Trophoblast cell (in vitro differentiated cells and primary cell): Measurements from ENCODE around the gene CCNI2.

Experiments
- DNase-seq, 2 donors: peaks; one replicate each; pipeline ENCODE4 v3.0.0-alpha.2; 2016
- H2AFZ ChIP-seq: 2 replicates; pipeline ENCODE4 v1.6.1; 2013; ENCODE audit warnings: low read length, moderate library complexity, mild to moderate bottlenecking; ENCODE audit not compliant: insufficient read depth, poor library complexity
- H2AK5ac ChIP-seq: 2 replicates; pipeline ENCODE4 v1.6.1; 2013; ENCODE audit warnings: mild to moderate bottlenecking, low read length
- H2BK120ac ChIP-seq: 2 replicates; pipeline ENCODE4 v1.6.1; 2013; ENCODE audit warnings: low read length, mild to moderate bottlenecking, moderate library complexity; ENCODE audit not compliant: insufficient read depth, poor library complexity
- H2BK12ac ChIP-seq: 2 replicates; pipeline ENCODE4 v1.6.1; 2013; ENCODE audit warnings: mild to moderate bottlenecking, low read length, moderate library complexity
- H2BK5ac ChIP-seq: 2 replicates; pipeline ENCODE4 v1.6.1; 2013; ENCODE audit warnings: low read length, low read depth, moderate library complexity, mild to moderate bottlenecking; ENCODE audit not compliant: poor library complexity
- H3K14ac ChIP-seq: 2 replicates; pipeline ENCODE4 v1.6.1; 2013; ENCODE audit warnings: mild to moderate bottlenecking, low read length
- H3K18ac ChIP-seq: 2 replicates; pipeline ENCODE4 v1.6.1; 2013; ENCODE audit warnings: mild to moderate bottlenecking, low read length
- H3K23ac ChIP-seq: 2 replicates; pipeline ENCODE4 v1.6.1; 2013; ENCODE audit warnings: low read length
- H3K27ac ChIP-seq: 2 replicates; pipeline ENCODE4 v1.5.1; 2013; ENCODE audit warnings: low read depth, mild to moderate bottlenecking, inconsistent platforms, low read length, moderate library complexity
- H3K27me3 ChIP-seq: 2 replicates; pipeline ENCODE4 v1.6.1; 2013; ENCODE audit warnings: inconsistent platforms, mild to moderate bottlenecking, low read length, moderate library complexity; ENCODE audit not compliant: insufficient read depth
- H3K36me3 ChIP-seq, 2 experiments: 1 replicate in 1 of 2; 2 replicates in 1 of 2; pipeline ENCODE4 v1.6.1; 2013; ENCODE audit warnings: low read length in 2 of 2, mild to moderate bottlenecking in 2 of 2, moderate library complexity in 1 of 2; ENCODE audit not compliant: insufficient read depth in 2 of 2, control insufficient read depth in 1 of 2
- H3K4ac ChIP-seq: 2 replicates; pipeline ENCODE4 v1.6.1; 2013; ENCODE audit warnings: low read depth, mild to moderate bottlenecking, low read length, moderate library complexity
- H3K4me1 ChIP-seq, 2 experiments: 1 replicate in 1 of 2; 2 replicates in 1 of 2; pipeline ENCODE4 v1.6.1; 2013; ENCODE audit warnings: low read length in 2 of 2, mild to moderate bottlenecking in 2 of 2, moderate library complexity in 1 of 2; ENCODE audit not compliant: insufficient read depth in 2 of 2, control insufficient read depth in 1 of 2
- H3K4me2 ChIP-seq: 2 replicates; pipeline ENCODE4 v1.6.1; 2013; ENCODE audit warnings: inconsistent platforms, mild to moderate bottlenecking, low read length, moderate library complexity
- H3K4me3 ChIP-seq: 2 replicates; pipeline ENCODE4 v1.5.1; 2013; ENCODE audit warnings: mild to moderate bottlenecking, low read depth, low read length, inconsistent platforms
- H3K79me1 ChIP-seq: one replicate; pipeline ENCODE4 v1.6.1; 2013; ENCODE audit warnings: low read length
- H3K79me2 ChIP-seq: 2 replicates; pipeline ENCODE4 v1.6.1; 2013; ENCODE audit warnings: low read length, mild to moderate bottlenecking; ENCODE audit not compliant: control insufficient read depth, insufficient read depth, poor library complexity
- H3K9ac ChIP-seq: 2 replicates; pipeline ENCODE4 v1.6.1; 2013; ENCODE audit warnings: mild to moderate bottlenecking, low read length
- H3K9me3 ChIP-seq: 2 replicates; pipeline ENCODE4 v1.6.1; 2013; ENCODE audit warnings: low read depth, mild to moderate bottlenecking, control low read depth, inconsistent platforms, low read length; ENCODE audit not compliant: insufficient read depth
- H4K12ac ChIP-seq: 2 replicates; pipeline ENCODE4 v1.6.1; 2013; ENCODE audit warnings: low read depth, mild to moderate bottlenecking, low read length, moderate library complexity
- H4K8ac ChIP-seq: 2 replicates; pipeline ENCODE4 v1.6.1; 2013; ENCODE audit warnings: low read depth, mild to moderate bottlenecking, low read length, moderate library complexity
- H4K91ac ChIP-seq: one replicate; pipeline ENCODE4 v1.6.1; 2013; ENCODE audit warnings: low read depth, mild to moderate bottlenecking, low read length, moderate library complexity
- WGBS: extraction: QIAGEN DNeasy Blood & Tissue Kit; methylation state at CpG from one replicate; pipeline ENCODE4 v1.1.7; 2013; ENCODE audit warnings: missing lambda C conversion rate; ENCODE audit not compliant: insufficient read length, insufficient coverage; ENCODE audit errors: extremely low coverage; 5-methylcytosine and 5-hydroxymethylcytosine counted together

CCNI2 gene

DNA sequence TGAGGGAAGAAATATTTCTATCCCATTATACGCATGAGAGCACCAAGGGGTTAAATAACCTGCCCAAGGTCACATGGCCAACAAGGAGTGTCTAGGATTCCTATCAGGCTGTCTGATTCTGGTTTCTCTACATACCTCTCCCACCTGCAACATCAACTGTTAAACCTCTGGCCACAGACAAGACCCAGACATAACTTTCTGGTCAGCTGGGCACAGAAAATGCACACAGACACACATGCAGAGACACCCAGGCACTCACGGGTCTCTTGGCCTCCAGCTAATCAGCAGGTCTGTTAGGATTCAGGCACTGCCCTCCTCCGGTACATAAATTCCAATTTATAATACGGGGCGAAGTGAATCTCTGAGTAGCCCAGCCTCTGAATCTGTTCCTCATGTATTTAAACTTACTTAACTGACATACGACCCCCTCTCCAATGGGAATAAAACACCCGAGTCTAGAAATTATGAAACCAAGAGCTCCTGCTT lies 28.3 kb downstream of the CCNI2 start:
- Histone ChIP-seq H3K27ac (peak overlapping the region; percentile 97), H2AFZ (no peak overlapping the region), H3K36me3 (peaks cover 14 to 18% of the 10 kb centered on the region in 2 experiments), H2BK120ac (no peak overlapping the region), H3K18ac (no peak overlapping the region), H2BK5ac (no peak overlapping the region), H3K79me2 (peaks cover 65% of the 10 kb centered on the region), H3K9ac (no peak overlapping the region), H3K23ac (no peak overlapping the region), H3K4ac (peak overlapping the region; percentile 99), H3K27me3 (no peaks in the 10 kb centered on the region), H3K4me1 (peaks cover 50 to 55% of the 10 kb centered on the region in 2 experiments), H3K4me3 (no peak overlapping the region), H3K9me3 (no peaks in the 10 kb centered on the region), H3K14ac (no peak overlapping the region), H2BK12ac (no peak overlapping the region), H4K8ac (no peak overlapping the region), H3K4me2 (peak overlapping the region; percentile 59), H2AK5ac (no peak overlapping the region), H4K12ac (no peak overlapping the region), H4K91ac (peak overlapping the region; percentile 94), H3K79me1 (peaks cover 68% of the 10 kb centered on the region)
- WGBS, result no CpG with 5 or more reads among the region's 7 CpGs
- DNase-seq, result peak; percentile 90 to 91

DNA sequence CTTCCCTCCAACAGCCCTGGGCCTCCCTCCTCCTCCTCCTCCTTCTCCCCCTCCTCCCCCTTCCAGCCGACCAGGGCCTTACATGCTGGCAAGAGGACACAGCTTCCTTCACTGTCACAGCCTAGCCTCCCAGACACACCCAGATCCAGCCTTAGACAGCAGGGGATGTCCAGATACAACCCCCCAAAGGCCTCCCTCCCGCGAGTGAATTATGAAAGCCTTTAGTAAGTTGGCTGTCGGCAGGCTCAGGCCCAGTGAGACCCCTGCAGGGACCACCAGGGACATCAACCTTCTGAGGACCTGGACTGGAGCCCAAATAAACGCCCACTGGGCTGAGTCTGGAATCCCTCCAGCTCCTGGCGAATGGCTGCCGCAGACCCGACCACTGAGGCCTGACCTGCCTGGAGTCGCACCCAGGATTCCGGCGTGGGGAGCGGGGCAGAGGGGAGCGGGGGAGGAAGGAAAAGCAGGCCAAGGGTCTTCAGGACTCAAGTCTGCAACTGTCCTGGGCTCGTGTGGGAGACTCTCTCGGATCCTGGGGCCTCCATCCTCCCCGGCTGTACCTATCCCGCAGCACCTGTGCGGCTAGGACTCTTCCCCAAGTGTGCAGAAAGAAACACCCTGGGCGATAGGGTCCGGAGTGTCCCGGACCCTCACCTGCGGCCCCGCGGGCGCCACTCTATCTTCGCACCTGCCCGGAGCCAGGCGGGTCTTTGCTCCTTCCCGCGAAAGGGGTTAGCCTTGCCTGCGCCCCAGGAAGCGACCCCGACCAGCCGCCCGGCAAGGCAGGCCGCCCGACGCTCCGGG lies 29.1 kb downstream of the CCNI2 start:
- peak overlapping the region; percentile 74 for H2BK5ac ChIP-seq
- peak overlapping the region; percentile 97 for H3K27ac ChIP-seq
- H3K23ac ChIP-seq, result no peak overlapping the region
- H3K79me2 ChIP-seq, result peaks cover 57% of the 10 kb centered on the region
- peak overlapping the region; percentile 98 for H3K18ac ChIP-seq
- H3K9ac ChIP-seq, result peak overlapping the region; percentile 93
- DNase-seq, result peak; percentile 34 to 57
- peak overlapping the region; percentile 45 for H2AK5ac ChIP-seq
- H4K12ac ChIP-seq, result peak overlapping the region; percentile 43
- H3K4me1 ChIP-seq, result peaks cover 42 to 47% of the 10 kb centered on the region in 2 experiments
- H2AFZ ChIP-seq, result peak overlapping the region; percentile 27
- no peaks in the 10 kb centered on the region for H3K27me3 ChIP-seq
- peaks cover 13 to 18% of the 10 kb centered on the region in 2 experiments for H3K36me3 ChIP-seq
- peak overlapping the region; percentile 93 for H3K4me2 ChIP-seq
- peak overlapping the region; percentile 84 for H3K4me3 ChIP-seq
- H2BK12ac ChIP-seq, result peak overlapping the region; percentile 7
- H2BK120ac ChIP-seq, result peak overlapping the region; percentile 56
- peak overlapping the region; percentile 99 for H4K91ac ChIP-seq
- H3K9me3 ChIP-seq, result no peaks in the 10 kb centered on the region
- H3K4ac ChIP-seq, result peak overlapping the region; percentile 78
- peak overlapping the region; percentile 88 for H4K8ac ChIP-seq
- H3K14ac ChIP-seq, result peak overlapping the region; percentile 40
- no CpG with 5 or more reads among the region's 39 CpGs for WGBS
- H3K79me1 ChIP-seq, result peaks cover 60% of the 10 kb centered on the region

DNA sequence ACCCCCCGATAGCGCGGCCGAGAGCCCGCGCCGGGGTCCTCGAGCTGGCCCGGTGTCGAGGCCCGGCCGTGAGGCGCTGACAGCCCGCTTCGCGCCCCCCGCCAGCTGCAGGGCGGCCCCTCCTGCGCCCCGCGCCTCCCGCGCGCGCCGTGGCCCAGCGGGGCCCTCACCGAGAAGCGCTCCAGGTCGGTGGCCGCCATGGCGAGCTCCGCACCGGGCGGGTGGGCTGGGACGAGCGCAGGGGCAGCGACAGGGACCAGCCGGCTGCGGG lies 29.6 kb downstream of the CCNI2 start:
- Histone ChIP-seq H2AK5ac (peak overlapping the region; percentile 45), H3K4ac (peak overlapping the region; percentile 78), H4K91ac (peak overlapping the region; percentile 99), H4K8ac (peak overlapping the region; percentile 88), H3K79me2 (peaks cover 54% of the 10 kb centered on the region), H3K79me1 (peaks cover 59% of the 10 kb centered on the region), H2BK12ac (peak overlapping the region; percentile 7), H3K4me2 (peak overlapping the region; percentile 93), H3K9me3 (no peaks in the 10 kb centered on the region), H3K36me3 (peaks cover 13 to 18% of the 10 kb centered on the region in 2 experiments), H2BK5ac (peak overlapping the region; percentile 74), H3K14ac (peak overlapping the region; percentile 40), H3K18ac (peak overlapping the region; percentile 98), H3K4me3 (peak overlapping the region; percentile 84), H3K4me1 (peaks cover 39 to 42% of the 10 kb centered on the region in 2 experiments), H3K9ac (peak overlapping the region; percentile 93), H4K12ac (peak overlapping the region; percentile 43), H3K27ac (peak overlapping the region; percentile 97), H3K27me3 (no peaks in the 10 kb centered on the region), H2AFZ (peak overlapping the region; percentile 27), H3K23ac (no peak overlapping the region), H2BK120ac (peak overlapping the region; percentile 56)
- DNase-seq, result no peak
- WGBS, result no CpG with 5 or more reads among the region's 40 CpGs

DNA sequence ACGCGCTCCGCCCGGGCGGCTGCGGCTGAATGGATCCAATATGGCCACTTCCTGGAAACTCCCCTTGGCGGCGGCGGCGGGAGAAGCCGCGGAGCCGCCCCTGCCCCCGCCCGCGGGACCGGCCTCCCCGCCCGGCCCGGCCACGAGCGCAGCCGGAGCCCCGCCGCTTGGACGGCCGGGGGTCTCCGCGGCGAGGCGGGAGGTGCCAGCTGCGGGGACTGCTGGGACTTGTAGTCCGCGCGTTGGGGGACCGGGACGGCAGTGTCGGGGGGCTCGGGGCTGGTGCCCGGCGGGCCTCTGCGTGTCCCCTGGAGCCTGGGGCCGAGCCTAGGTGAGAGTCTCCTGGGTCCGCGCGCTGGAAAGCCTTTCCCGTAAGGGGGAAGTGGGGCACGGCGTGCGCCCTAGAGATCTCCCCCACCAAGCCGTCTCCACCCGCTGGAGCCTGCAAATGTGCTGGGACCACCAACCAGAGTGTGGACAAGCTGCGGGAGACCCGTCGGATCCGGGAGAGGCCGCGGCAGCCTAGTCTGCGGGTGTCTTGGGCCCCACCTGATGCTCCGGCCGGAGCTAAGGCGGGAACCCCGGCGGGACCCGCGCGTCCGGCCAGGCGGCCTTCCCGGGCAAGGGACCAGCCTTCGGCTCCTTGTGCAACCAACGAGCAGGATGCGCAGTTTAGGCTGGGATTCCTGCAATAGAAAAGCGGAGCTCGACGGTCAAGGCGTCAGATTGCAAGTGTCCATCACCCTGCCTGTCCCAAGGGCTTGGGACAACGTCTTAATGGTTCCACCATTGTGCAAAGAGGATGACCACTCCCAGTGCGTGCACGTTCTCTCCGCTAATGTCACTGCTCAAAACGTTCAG lies 30.2 kb downstream of the CCNI2 start, which contains the start of gene SEPTIN8:
Gene SEPTIN8, minus strand, starts transcription at position 31 of the 861 bp plus-strand sequence. CDS start 102 bp downstream, outside the sequence.
- H4K8ac ChIP-seq, result peak within 1 kb of the TSS; percentile 88
- peak within 1 kb of the TSS; percentile 98 for H3K14ac ChIP-seq
- H2AK5ac ChIP-seq, result peak within 1 kb of the TSS; percentile 45
- H3K18ac ChIP-seq, result peak within 1 kb of the TSS; percentile 98
- peak within 1 kb of the TSS; percentile 99 for H4K91ac ChIP-seq
- peak within 1 kb of the TSS; percentile 91 for H3K4ac ChIP-seq
- no peak within 1 kb of the TSS for H3K23ac ChIP-seq
- H3K36me3 ChIP-seq, result peaks cover 13 to 16% of the 10 kb centered on the region in 2 experiments
- H2BK120ac ChIP-seq, result peak within 1 kb of the TSS; percentile 87
- peaks cover 38 to 42% of the 10 kb centered on the region in 2 experiments for H3K4me1 ChIP-seq
- H3K79me1 ChIP-seq, result peaks cover 58% of the 10 kb centered on the region
- no peaks in the 10 kb centered on the region for H3K9me3 ChIP-seq
- H3K27ac ChIP-seq, result peak within 1 kb of the TSS; percentile 97
- H3K27me3 ChIP-seq, result no peaks in the 10 kb centered on the region
- H3K79me2 ChIP-seq, result peaks cover 50% of the 10 kb centered on the region
- peak within 1 kb of the TSS; percentile 76 for H2AFZ ChIP-seq
- peak within 1 kb of the TSS; percentile 84 for H3K4me3 ChIP-seq
- peak within 1 kb of the TSS; percentile 93 for H3K9ac ChIP-seq
- H3K4me2 ChIP-seq, result peak within 1 kb of the TSS; percentile 93
- peak within 1 kb of the TSS; percentile 43 for H4K12ac ChIP-seq
- H2BK12ac ChIP-seq, result peak within 1 kb of the TSS; percentile 81
- H2BK5ac ChIP-seq, result peak within 1 kb of the TSS; percentile 74
- no CpG with 5 or more reads among the region's 82 CpGs for WGBS
- DNase-seq, result peak; percentile 27 to 61
